ENCODE data around the gene UGT1A1. TPM values are rescaled to one million over a fixed set of nuclear protein-coding genes. Genes with fewer than 3 reads are reported as not detected.

UGT1A1 gene
- total RNA-seq: not detected in 2 replicates

GRCh38 chr2:233760043-233760442, at the start of gene UGT1A1:
Gene UGT1A1 (plus strand): TSS chr2:233760270. CDS start chr2:233760288, 18 bp downstream.

DNA sequence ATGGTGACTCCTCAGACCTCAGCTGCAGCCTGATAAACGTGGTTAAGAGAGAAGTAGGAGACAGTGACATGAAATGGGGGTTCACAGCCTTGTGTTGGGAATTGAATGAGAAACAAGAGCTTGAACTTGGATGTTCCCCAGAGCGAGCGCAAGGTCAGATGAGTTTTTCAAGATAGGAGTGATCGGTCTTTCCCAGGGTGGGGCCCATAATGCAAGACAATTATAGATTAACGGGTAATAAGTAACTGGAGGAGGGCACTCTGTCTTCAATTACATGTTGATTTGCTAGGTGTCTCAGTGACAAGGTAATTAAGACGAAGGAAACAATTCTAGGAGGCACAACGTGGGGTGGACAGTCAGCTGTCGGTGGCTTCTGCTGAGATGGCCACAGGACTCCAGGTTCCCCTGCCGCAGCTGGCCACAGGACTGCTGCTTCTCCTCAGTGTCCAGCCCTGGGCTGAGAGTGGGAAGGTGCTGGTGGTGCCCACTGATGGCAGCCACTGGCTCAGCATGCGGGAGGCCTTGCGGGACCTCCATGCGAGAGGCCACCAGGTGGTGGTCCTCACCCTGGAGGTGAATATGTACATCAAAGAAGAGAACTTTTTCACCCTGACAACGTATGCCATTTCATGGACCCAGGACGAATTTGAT, 47.3 kb upstream of the UGT1A1 start, which contains the start of gene UGT1A5:
Gene UGT1A5 (plus strand): TSS at position 297 of the 651 bp plus-strand sequence. CDS start 85 bp downstream, at position 382.

GRCh38 chr2:233718552-233718951, 41.5 kb upstream of the UGT1A1 start, which contains the start of gene UGT1A4:
Gene UGT1A4 (plus strand): TSS chr2:233718736. CDS start chr2:233718821, 85 bp downstream.

DNA sequence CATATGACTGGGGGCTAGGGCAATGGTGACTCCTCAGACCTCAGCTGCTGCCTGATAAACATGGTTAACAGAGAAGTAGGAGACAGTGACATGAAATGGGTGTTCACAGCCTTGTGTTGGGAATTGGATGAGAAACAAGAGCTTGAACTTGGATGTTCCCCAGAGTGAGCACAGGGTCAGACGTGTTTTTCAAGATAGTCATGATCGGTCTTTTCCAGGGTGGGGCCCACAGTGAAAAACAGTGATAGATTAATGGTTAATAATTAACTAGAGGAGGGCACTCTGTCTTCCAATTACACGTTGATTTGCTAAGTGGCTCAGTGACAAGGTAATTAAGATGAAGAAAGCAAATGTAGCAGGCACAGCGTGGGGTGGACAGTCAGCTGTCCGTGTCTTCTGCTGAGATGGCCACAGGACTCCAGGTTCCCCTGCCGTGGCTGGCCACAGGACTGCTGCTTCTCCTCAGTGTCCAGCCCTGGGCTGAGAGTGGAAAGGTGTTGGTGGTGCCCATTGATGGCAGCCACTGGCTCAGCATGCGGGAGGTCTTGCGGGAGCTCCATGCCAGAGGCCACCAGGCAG, 31.3 kb upstream of the UGT1A1 start, which contains the start of gene UGT1A3:
Gene UGT1A3 (plus strand): TSS at position 320 of the 579 bp plus-strand sequence. CDS start 85 bp downstream, at position 405.

DNA sequence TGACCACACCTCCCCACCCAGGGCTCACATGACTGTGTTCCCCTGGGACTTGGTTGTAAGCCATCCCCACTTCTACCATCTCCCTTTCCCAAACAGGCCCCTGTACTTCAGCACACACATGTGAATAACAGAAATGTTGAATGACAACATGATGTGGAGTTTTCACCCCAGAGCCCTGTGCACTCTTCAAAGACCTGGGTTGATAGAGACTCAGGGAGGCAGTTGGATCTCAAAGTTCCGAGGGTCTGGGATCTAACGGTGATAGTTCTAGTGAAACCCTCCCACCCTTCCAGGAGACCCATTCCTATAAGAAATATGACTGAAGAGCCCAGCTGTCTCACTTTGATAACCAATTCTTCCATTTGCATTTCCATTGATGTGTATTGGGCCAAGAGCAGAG, 18.0 kb downstream of the UGT1A1 start, which contains the start of gene MROH2A:
Gene MROH2A (plus strand): TSS at position 301 of the 400 bp plus-strand sequence. CDS start 1,029 bp downstream, outside the sequence.

Other genes with a start within 250 kb of the UGT1A1 start
- 29.3 and 37.9 TPM in 2 replicates for gene USP40, start 193.5 kb upstream of the UGT1A1 start, total RNA-seq
- gene UGT1A8, start 142.6 kb upstream of the UGT1A1 start, total RNA-seq: not detected in 2 replicates
- gene UGT1A10, start 123.8 kb upstream of the UGT1A1 start, total RNA-seq: 0.22 TPM in 1 of 2 replicates, not detected in the other
- not detected in 2 replicates for gene UGT1A9, start 88.4 kb upstream of the UGT1A1 start, total RNA-seq
- gene UGT1A7, start 78.4 kb upstream of the UGT1A1 start, total RNA-seq: not detected in 2 replicates
- not detected in 2 replicates for gene UGT1A6, start 67.4 kb upstream of the UGT1A1 start, total RNA-seq
- not detected in 2 replicates for gene UGT1A5, start 47.4 kb upstream of the UGT1A1 start, total RNA-seq
- not detected in 2 replicates for gene UGT1A4, start 41.5 kb upstream of the UGT1A1 start, total RNA-seq
- not detected in 2 replicates for gene UGT1A3, start 31.2 kb upstream of the UGT1A1 start, total RNA-seq
- not detected in 2 replicates for gene MROH2A, start 18.1 kb downstream of the UGT1A1 start, total RNA-seq
- 3.3 and 56.3 TPM in 2 replicates for gene HJURP, start 94.3 kb downstream of the UGT1A1 start, total RNA-seq
- gene TRPM8, start 157.1 kb downstream of the UGT1A1 start, total RNA-seq: 0.14 TPM in 1 of 2 replicates, not detected in the other